ENCODE results near the gene ST7. TPM values are rescaled to one million over a fixed set of nuclear protein-coding genes. Genes with fewer than 3 reads are reported as not detected.

Gene ST7
- total and polyA plus RNA-seq, 2 of the 13 experiments (the other 11 are each of a cell fraction or from before 2014, with no cell fraction given), result 17.3 to 23.5 TPM

GRCh38 chr7:117101026-117101425, 147.7 kb downstream of the ST7 start (continued):
- TF ChIP-seq ARID4A (CRISPR knock-in tag; IDR thresholded peaks at IDR 0.05; ENCODE audit: borderline replicate concordance), result no peak
- TF ChIP-seq HINFP (CRISPR knock-in tag; IDR thresholded peaks at IDR 0.05; ENCODE audit: low read depth), result no peak
- TF ChIP-seq CERS6 (CRISPR knock-in tag; IDR thresholded peaks at IDR 0.05), result no peak

GRCh38 chr7:117110480-117111315, 157.4 kb downstream of the ST7 start:
- ATAC-seq, result no peak
- DNase-seq (ENCODE audit: low spot score), result no peak
- Histone ChIP-seq H3K4me1 (ENCODE audit: insufficient read depth, low read length) (no peaks in the 10 kb centered on the region), H3K27ac (ENCODE audit: extremely low read length, insufficient read depth, low read length) (no peak overlapping the region), H3K79me2 (ENCODE audit: insufficient read depth, low read length) (no peaks in the 10 kb centered on the region), H4K20me1 (ENCODE audit: insufficient read depth, low read length) (no peaks in the 10 kb centered on the region), H3K27me3 (ENCODE audit: control insufficient read depth in 1 of 2, insufficient read depth in 2 of 2, low read length in 2 of 2) (no peaks in the 10 kb centered on the region), H3K4me3 (replicated peaks in 1 of 3; ENCODE audit: insufficient read depth in 1 of 3, low read depth in 2 of 3, low read length in 3 of 3) (no peak overlapping the region), H2AFZ (ENCODE audit: low read length) (no peak overlapping the region), H3K9me3 (ENCODE audit: low read length) (no peaks in the 10 kb centered on the region), H3K36me3 (replicated peaks in 1 of 2; ENCODE audit: control insufficient read depth in 1 of 2, insufficient read depth in 2 of 2, low read length in 2 of 2) (no peaks in the 10 kb centered on the region), H3K4me2 (ENCODE audit: low read depth, low read length) (no peak overlapping the region), H3K9ac (ENCODE audit: insufficient read depth, low read depth, low read length) (no peak overlapping the region)
- 95% methylated on average over 5 of the region's 5 CpGs for WGBS (ENCODE audit: low lambda C conversion rate)
- intact Hi-C loops (cut with micrococcal nuclease; ENCODE audit: unreplicated experiment) (loop anchor here (10.0 kb wide), 1 partner anchor 516 kb away; no protein-coding TSS in a partner anchor), in situ Hi-C loops (cut with HindIII; ENCODE audit: extremely low pct_ligation_motif_present, low pct_unique_long_range_greater_than_20kb) (no loop called here)
- POLR2A ChIA-PET, result no interaction called here
- CTCF ChIA-PET (ENCODE audit: low intra/inter-chr PET ratio, low total read pairs), result no interaction called here
- BruUV-seq (replicated peaks), result no TSS peak
- no peak for FAIRE-seq
- no peak for TF ChIP-seq HES4 (CRISPR knock-in tag; IDR thresholded peaks at IDR 0.05; ENCODE audit: borderline replicate concordance)
- no peak for TF ChIP-seq ZNF407 (CRISPR knock-in tag; IDR thresholded peaks at IDR 0.05; ENCODE audit: not compliant biosample characterization)
